Measurements from ENCODE around the gene KDM4B.
"Not testable (repeated sequence)": the region's sequence is repeated elsewhere in the genome, so short reads cannot be mapped to it uniquely, and the experiment has no call there.

The KDM4B gene

GRCh38 chr19:5186293-5187050 is 217.6 kb downstream of the KDM4B start:
- DNase-seq: no peak

GRCh38 chr19:5188548-5189317 is 219.8 kb downstream of the KDM4B start:
- DNase-seq: no peak

DNA sequence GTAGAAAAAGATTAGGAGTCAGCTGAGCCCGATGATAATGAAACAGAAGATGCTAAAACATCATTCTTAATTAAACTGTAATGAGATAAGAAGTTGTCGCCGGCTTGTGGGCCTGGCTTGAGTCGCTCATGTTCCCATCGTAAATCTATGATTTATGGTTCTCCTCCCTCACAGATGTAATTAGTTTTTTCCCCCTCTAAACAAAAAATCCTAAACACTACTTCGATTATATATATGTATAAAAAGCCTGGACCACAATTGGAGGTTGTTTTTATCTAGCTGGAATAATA is 220.3 kb downstream of the KDM4B start:
- no peak for DNase-seq

GRCh38 chr19:5191091-5191490 is 222.2 kb downstream of the KDM4B start:
- no peak for DNase-seq

DNA sequence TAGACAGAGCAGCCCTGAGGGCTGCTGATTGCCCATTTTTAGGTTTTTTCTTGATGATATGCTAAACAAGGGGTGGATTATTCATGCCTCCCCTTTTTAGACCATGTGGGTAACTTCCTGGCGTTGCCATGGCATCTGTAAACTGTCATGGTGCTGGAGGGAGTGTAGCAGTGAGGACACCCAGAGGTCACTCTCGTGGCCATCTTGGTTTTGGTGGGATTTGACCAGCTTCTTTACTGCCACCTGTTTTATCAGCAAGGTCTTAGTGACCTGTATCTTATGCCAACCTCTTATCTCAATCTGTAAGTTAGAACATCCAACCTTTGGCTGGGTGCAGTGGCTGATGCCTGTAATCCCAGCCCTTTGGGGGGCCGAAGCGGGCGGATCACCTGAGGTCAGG is 223.7 kb downstream of the KDM4B start:
- no peak for DNase-seq

- no peak for DNase-seq
These were observed 224.3 kb downstream of the KDM4B start for GRCh38 chr19:5193192-5193591.

- DNase-seq: no peak
These were observed 225.7 kb downstream of the KDM4B start for GRCh38 chr19:5194641-5195040.

- not testable (repeated sequence) for DNase-seq
These were observed 226.7 kb downstream of the KDM4B start for GRCh38 chr19:5195587-5195986.

DNA sequence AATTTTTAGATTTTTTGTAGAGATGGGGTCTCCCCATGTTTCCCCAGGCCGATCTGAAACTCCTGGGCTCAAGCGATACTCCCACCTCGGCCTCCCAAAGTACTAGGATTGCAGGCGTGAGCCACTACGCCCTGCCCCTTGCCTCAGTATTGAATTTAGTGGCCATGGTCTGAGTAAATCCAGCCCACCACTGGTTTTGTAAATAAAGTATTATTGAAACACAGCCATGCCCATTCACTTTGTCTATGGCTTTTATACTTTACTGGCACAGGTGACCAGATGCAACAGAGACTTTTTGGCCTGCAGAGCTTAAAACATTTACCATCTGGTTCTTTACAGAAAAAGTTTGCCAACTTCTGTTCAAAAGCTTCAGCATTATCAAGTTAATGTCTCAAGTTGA is 227.9 kb downstream of the KDM4B start:
- DNase-seq: no peak

DNA sequence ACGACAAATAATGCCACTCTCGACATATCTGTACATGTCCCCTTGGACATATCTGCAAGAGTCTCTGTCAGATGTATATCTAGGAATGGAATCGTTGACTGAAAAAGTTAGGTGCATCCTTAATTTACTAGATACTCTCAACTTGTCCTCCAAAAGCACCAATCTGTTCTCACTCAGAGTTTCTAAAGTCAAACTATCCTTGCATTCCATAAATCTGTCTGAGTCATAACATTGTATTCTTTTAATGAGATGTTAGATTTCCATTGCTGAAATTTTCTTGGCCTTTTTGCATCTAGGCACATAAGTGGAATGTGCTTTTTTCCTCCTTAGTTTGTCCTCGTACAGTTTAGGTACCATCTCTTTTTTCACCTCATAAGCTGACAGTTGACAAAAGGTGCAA is 231.9 kb downstream of the KDM4B start:
- DNase-seq: no peak

- no peak for DNase-seq
These were observed 233.6 kb downstream of the KDM4B start for GRCh38 chr19:5202553-5202952.

All from activated CD4-positive, alpha-beta T cell treated with anti-CD3 and anti-CD28 coated beads, Interleukin-10, Interleukin-2, amounts not matched to agents 100 ng/mL and 50 ng/mL, durations not matched to agents 16 hours and 8 hours (primary cell).